ENCODE results near the gene C1orf21.
A peak's percentile ranks its signal among the peaks of the same experiment; 100 is the strongest.

The C1orf21 gene

DNA sequence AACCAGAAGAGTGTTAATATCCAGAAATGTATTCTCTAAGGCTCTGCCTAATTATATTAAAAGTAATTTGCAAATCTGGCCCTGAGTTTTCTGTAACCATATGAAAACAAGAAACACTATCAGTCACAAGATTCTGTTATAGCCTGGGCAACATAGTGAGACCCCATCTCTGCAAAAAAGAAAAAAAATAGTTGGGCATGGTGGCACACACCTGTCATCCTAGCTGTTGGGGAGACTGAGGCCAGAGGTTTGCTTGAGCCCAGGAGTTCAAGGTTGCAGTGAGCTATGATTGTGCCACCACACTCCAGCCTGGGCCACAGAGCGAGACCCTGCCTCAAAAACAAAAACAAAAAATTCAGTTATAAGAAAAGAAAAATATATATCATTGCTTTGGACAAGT, 25.6 kb downstream of the C1orf21 start:
- DNase-seq = no peak

DNA sequence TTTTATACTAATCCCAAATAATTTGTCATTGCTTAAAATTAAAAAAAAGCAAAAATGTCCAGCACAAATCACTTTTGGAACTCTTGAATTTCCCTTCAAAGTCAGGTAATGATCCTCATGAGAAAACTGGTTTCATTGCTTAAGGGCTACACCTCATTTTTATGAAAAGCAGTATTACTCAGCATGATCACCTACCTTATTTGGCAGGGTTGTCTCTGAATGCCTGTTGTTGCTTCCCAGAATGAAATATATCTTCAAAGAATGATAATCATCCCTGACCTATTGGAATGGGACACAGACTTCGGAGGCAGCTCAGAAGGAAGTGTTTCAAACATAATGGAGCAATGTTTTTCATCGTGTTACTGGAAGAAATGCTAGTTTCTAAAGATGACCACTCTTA, 29.7 kb downstream of the C1orf21 start:
- no peak for DNase-seq

DNA sequence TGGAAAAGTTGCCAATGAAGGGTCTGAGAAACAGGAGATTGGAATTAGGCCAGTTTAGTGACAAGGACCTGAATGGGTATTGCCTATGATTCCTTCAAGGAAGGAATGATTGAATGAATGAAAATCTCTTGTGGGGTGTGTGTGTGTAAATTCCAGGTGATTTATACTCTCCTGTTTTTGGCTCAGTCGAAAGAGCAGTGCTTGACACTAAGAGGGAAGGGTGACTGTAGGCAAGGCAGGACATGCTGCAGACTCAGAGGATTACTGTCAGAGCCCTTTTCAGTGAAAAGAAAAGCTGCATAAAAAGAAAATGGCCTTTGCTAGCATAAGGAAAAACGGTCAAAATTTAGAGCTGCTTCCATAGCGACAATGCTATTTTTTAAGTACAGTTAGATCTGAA, 30.1 kb downstream of the C1orf21 start:
- DNase-seq = no peak

DNA sequence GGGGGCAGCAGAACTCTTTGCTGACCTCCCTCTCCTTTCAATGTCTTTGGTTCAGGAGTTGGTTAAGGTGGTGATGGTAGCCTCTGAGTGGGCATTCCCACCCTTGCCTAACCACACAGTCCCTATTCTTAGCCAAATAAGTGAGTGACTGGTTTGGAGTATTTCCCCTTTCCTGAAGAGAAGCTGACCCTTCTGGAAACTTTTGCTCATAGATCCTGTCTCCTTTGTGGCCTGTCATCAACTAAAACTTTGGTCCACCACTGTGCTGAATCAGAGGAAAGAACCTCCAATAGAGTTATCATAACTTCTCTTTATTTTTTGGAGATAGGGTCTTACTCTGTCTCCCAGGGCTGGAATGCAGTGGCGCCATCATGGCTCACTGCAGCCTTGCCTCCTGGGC, 31.1 kb downstream of the C1orf21 start:
- DNase-seq = no peak

DNA sequence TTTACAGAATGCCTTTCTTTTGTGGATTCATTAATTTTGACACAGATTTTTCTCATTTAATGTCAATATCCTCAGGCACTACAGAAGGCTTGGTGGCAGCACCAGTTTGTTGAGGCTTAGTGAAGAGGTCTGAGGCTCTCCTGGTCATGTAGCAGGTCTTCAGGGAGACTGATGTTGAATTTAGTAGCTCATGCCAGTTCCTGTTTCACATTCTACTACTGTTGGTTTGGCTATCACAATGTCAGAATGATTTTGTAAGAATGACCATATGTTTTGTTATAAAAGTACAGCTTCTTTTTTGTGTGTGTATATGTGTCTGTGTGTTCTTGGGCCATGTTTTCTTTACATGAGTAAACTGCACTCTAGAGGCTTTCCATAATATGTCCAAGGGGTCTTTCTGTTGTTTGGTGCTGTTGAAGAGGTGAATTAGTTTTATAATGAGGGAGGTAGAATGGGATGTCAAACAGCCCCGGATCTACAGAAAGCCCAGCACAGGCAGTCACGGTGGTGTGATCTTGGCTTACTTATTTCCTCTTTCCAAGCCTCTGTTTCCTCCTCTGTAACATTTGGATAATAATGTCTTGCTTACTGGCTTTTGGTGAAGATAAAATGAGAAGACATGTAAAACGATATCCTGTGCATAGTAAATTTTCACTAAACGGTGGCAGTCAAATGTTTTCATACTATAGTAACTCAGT, 32.0 kb downstream of the C1orf21 start:
- DNase-seq = no peak

DNA sequence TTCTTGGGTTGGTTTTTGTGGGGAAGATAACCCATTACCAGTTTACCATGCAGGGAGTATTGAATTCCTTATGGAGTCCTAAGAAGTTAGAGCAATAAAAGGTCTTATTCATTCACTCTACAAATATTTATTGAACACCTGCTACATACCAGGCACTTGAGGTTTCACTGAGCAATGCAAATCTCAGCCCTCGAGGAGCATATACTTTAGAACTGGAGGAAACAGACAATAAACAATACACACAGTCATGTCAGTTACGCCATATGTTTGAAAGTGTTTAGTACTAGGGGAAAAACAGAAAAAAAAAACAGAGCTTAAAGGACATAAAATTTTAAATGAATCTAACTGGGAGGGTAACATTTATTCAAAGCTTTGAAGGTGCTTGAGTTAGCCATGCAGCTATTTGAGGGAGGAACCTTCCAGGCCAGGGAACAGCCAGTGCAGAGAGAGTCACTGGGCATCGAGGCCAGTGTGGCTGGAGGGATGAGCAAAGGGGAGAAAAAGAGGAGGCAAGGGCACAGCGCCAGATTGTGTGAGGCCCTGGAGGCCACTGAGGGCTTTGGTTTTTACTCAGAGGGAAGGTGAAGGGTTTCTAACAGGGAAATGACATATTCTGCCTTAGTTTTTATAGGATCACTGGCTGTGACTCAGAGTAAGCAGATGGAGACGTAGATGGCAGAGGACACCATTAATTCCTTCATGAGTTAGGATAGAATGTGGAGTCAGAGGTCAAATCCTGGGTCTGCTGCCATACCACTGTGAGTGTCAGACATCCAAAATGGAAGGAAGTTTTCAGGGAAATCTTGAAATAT, 32.7 kb downstream of the C1orf21 start:
- DNase-seq = peak in 1 of 58 donors; percentile 3

DNA sequence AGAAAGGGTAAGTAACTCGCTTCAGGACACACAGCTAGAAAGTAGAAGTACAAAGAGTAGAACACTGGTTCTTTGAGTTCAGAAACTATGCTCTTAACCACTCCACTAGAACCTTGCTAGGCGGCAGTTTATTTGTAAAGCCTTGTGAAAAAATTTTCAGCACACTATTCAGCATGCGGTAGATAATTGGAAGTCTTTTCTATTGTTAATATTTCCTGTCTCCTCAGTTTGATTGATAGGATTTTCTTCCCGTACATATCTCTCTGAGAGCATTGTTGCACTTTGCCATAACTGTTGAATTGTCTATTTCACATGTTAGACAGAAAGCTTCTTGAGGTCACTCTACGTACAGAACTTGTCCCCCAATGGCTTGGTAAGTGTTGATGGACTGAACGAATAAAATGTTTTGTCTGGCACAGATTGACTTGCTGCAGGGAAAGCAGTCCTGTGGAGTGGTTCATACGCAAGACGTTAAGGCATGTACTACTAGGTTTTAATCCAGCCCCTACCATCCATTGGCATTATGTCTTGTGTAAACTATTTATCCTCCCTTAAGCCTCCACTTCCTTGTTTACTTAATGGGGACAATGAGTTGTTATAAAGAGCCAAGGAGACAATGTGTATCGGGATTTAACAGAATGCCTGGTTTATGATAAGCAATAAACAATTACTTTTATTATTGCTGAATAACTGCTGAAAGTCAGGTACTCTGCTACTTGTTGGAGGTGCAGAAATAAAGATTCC, 35.8 kb downstream of the C1orf21 start:
- no peak for DNase-seq

DNA sequence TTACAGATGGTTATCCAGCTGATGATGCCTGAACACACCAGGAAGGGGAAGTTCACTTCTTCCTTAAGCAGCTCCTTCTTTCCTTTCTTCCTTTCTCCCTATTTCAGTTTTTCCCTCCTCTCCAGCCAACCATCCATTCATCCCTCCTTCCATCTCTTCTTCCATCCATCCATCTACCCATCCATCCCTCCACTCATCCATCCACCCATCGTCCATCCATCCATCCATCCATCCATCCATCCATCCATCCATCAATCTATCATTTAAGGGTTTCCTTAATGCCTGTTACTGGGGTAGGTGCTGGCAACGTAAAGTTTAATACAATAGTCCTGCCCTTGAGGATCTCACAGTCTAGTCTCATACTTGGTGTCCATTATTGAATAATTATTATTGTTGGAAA, 36.8 kb downstream of the C1orf21 start:
- DNase-seq = no peak

DNA sequence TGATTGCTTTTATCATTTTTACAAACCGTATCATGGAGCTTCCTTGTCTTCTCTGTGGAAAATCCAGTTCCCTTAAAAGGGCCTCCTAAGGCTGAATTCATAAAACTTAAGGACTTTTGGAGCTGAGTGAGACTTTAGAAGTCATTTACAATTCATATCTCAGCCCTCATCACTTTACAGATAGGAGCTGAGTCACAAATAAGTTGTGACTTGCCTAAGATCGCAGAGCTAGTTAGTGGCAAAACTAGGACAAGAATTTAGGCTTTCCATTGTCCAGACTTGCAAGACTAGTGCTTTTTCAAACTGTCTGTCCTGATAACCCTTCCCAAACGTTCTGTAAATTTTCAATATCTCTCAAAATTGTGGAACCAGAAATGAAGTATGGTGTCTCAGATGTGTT, 37.3 kb downstream of the C1orf21 start:
- DNase-seq = no peak

DNA sequence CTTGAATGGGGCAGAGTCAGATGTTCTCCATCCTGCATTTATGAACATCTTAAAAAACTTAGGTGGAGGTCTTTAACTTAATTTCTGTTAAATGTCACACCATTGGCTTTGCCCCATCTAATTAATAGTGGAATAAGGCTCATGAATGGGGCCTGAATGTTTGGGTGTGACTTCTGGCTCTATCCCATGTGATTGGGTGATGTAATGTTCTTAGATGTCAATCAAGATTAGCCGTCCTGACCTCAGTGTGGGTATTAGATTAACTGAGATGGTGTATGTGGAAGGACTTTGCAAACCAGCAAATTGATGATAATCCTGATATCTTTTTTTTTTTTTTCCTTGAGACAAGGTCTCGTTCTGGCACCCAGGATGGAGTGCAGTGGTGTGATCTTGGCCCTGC, 38.1 kb downstream of the C1orf21 start:
- DNase-seq = no peak

DNA sequence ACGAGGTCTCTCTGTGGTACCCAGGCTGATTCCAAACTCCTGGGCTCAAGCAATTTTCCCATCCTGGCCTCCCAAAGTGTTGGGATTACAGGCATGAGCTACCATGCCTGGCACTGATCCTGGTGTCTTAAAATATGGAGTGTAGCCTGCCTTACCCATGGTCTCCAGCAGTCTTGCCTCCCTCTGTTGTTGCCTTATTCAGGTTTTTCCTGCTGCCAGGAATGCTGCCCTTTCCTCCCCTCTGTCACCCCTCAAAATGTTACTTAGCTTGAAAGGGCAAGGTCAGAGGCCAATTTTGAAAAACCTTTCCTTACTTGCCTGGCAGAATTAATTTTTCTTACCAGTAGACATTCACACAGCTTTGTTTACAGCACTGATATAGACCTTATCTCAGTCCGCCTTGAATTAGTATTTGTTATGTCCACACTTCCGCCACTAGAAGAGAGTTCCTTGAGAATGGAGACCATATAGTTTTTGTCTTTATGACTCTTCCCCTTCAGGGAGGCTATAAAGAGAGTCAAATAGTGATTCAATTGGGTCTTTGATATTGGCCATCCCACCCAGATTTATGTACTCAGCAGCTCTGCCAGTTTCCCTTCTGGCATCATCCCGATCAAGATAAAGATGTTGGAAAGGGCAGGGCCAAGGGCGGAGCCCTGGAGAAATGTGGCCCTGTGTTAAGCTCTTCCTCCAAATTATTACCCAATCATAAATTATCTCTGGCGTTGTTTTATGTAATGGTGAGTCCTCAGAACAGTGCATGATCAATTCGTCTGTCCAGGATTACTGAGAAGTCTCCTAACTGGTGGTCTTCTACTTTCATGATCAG, 38.8 kb downstream of the C1orf21 start:
- DNase-seq = no peak

DNA sequence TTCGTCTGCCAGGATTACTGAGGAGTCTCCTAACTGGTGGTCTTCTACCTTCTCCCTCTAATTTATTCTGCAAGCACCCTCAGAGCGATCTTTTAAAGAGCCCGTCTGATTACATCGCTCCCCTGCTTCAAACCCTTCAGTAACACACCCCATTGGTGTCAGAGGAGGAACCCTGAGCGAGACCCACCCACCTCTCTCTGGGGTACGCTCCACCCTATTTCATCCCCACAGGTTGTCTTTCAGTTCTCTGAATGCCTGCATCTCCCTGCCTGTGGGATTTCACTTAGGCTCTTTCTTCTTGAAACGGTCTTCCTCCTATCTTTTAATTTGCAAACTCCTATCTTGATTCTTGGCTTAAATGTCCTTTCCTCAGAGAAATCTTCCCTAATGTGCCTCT, 39.4 kb downstream of the C1orf21 start:
- DNase-seq = no peak

DNA sequence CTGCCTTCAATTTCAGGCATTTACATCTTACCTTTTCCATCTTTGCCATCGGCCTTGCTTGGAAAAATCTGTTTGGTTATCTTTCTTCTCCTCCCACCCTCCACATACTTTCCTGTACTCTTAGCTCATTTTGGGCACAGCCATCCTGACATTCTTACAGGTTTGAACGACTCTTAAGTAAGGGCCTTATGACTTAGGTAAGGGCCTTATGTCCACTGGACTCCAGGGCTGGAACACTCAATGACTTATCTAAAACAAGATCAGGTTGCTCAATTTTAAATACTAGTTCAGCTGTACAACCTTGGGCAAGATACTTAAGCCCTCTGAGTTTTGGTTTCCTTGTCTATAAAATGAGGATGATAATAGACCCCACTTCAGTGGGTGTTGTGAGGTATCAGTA, 40.9 kb downstream of the C1orf21 start:
- DNase-seq = no peak

DNA sequence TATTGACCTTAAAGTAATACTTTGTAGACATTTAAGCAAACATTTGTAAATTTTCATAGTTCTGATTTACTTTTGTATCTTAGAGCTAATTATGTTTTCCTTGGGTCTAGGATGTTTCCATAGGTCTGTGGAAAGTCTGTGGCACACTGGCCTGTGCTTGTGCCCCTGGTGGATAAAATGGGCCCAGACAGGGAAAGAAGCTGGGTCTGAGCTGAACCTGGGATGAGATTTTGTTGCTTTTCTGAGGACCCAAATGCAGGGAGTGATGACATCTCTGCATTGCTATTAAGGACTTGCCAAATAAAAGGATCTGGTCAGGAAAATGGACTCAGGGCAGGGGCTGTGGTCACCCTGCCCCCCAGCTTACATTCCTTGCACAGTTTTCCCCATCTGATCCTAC, 41.8 kb downstream of the C1orf21 start:
- no peak for DNase-seq

DNA sequence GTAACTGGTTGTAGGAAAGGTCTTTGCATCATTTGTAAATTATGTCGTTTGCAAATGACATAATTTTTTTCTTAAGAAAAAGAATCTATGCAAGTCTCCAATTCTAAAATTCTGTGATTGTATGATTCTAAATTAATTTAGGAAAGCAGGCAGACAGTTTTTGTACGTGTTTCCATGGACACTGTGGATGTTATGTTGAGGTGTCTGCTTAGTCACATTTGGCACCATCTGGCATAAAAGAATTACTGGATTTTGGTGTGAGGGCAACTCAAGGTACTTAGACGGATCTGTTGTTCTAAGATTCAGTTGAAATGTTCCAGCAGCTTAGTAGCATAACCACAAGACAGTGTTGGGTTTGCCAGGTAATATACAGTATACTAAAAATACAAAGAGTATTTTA, 42.5 kb downstream of the C1orf21 start:
- DNase-seq = peak in 6 of 58 donors; percentile 2 to 43 (median 4)

DNA sequence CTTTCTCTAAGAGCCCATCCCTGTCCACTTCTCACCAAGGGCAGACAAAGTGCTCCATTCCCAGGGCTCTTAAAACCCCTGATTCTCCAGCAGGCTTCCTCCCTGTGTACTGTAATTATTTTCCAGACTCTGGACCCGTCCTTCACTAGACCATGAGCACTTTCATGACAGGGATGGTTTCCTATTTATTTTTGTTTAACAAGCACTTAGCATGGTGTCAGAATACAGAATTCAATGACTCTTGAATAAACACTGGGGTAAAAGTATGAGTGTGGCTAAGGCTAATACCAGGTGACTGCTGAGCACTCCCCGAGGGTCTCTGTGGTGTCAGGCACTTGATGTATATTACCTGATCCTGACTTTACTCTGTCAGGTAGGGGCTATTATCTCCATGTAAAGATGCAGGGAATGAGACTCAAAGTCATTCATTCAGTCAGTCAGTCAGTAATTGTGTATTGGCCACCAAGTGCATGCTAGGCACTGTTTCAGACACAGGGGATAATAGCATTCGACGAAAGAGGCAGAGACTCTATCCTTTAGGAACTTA, 47.2 kb downstream of the C1orf21 start:
- no peak for DNase-seq

DNA sequence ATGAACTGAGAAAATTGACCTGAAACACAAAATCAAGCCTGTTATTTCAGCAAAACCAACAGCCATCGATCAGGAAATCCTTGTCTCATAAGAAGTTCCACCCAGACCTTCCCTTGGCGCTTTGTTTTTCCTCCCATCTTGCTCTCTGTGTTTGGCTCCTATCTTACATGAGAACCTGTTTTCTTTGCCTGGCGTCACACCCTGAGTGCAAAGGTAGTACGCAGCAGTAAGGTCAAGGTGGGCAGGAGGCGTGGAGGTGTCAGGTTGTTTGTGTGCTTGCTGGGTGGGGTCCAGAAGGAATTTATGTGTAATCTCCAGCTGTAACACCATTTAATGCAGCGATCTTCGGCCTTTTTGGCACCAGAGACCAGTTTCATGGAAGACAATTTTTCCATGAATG, 50.5 kb downstream of the C1orf21 start:
- no peak for DNase-seq

DNA sequence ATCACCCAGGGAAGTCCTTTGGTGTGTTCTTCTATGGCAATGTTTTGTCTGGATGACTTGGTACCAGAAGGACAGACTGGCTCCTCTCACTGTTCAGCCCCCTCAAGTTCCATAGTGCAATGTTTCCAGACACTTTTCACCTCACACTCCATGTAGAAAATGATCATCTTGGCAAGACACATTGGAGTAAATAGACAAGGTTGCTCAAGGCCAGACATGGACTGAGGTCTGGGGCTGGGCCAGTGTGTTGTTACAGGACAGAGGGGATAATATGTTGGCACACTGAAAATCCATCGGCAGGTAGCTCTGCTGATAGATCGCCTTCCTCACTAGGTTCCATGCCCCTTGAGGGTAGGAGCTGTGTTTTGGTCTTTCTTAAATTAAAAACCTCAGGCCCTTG, 51.5 kb downstream of the C1orf21 start:
- no peak for DNase-seq

DNA sequence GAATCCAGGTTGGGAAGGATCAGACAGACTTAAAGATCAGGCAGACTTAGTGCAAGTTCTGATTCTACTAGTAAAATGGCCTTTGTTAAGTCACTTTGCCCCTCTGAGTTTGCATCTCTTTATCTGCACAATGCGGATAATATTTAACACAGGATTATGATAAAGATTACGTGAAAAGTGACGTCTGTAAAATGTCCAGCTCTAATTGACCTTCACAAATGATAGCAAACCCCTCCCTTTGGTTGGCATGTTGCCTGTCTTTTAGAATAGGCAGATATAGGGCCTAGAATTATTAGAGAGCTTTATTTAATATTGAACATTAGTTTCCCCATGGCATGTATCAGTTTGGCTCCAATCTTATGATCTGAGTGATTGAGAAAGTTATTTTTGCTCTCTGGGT, 55.4 kb downstream of the C1orf21 start:
- DNase-seq = no peak

DNA sequence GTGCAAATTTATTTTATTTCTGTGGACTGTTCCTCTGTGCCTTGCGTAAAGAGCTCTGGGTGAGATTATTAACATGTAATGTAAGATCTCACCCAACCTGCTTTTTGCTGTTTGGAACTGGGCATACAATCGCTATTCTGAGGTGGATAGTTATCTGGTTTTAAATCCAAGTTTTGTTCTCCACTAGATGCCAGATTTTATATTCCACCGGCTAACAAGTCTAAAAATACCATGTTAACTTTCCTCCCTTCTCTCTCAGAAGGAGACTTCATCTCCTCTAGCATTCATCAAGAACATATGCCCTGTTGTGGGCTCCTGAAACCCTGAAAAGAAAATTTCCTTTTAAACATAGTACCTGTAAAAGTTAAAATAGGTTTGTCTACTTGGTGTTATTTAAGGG, 56.4 kb downstream of the C1orf21 start:
- no peak for DNase-seq

DNA sequence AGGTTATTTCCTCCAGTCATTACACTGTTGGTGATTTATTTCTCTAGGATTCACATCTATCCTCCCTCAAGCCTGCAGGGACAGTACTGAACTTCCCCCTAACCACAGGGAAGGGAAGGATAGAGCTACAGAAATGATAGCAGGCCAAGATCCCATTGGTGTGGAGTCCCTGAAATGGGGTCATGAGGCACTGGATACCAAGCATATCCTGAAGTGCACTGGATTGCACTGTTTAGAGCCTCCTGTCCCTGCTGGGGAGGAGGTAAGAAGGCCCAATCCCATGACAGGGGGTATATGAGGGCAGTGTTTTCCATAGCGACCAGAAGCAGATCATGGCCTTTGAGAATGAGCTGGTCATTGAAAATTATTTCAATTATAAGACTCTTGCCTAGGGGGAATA, 56.8 kb downstream of the C1orf21 start:
- no peak for DNase-seq
